Mesenteric fat pad (tissue), 1 donor: ENCODE data around the gene STYK1. TPM values are rescaled to one million over a fixed set of nuclear protein-coding genes. Genes with fewer than 3 reads are reported as not detected.
"Not testable (repeated sequence)": the region's sequence is repeated elsewhere in the genome, so short reads cannot be mapped to it uniquely, and the experiment has no call there.

Experiments used
- DNase-seq: peaks from one replicate; pipeline ENCODE4 v3.0.0-alpha.2; 2020; ENCODE audit warnings: low spot score
- total RNA-seq: library from RNA; stranded (reverse); fragmentation: NEBNext Ultra II Directional; extraction: Animal tissue kit (Norgen Biotek cat#: 25700); gene quantifications from one replicate; pipeline ENCODE4 v1.2.1, GENCODE V29; 2021
- donor health status: DM: yes; HTN: yes; CAD: no.

STYK1 gene
- total RNA-seq, 1 donor from 2014 or later = not detected

DNA sequence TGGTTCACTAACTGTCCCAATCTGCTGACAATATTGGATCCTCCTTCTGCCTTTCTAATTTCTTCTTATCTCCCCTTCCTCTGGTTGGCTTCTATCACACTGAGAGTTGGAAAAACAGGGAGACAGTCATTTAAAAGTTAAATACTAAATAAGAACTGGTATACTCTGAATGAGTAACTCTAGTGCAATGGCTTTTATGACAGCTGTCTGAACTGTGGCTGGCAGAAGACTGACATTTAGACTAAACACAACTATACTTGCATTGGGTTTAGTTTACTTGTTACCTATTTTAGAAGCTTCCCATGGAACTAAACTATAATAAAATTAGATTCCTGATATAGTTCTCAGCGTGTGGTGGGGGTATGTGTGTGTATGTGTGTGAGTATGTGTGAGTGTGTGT lies 52.6 kb downstream of the STYK1 start:
- DNase-seq = no peak

DNA sequence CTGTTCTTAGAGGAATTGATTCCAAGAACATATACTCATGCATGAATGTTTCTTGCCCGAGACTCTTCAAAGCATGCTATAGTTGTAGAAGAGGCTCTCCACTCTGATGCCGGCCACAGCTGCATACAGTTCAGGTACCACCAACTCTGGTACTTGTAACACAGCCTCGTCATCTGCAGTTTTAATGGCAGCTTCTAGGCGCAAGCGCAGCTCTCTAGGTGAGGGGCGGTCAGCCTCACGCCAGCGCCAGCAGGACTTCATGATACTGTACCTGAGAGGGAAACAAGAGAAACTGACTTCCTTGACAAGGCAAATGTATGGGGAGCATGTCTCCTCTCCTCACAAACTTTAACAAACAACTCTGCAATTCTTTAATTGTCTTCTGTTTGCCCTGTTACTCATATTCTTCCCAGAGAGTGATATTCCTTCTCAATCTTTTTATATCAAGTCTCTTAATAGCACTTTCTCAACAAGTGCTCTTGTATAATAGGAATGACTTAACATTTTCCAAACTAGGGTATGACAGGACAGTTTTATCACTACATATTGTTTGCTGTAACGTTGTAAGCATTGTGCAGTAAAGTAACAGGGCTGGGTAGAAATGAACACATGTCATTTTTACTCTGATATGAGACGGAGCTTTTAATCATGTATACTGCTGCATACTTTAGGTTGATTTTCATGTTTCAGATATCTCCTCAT lies 53.6 kb downstream of the STYK1 start:
- DNase-seq = no peak

DNA sequence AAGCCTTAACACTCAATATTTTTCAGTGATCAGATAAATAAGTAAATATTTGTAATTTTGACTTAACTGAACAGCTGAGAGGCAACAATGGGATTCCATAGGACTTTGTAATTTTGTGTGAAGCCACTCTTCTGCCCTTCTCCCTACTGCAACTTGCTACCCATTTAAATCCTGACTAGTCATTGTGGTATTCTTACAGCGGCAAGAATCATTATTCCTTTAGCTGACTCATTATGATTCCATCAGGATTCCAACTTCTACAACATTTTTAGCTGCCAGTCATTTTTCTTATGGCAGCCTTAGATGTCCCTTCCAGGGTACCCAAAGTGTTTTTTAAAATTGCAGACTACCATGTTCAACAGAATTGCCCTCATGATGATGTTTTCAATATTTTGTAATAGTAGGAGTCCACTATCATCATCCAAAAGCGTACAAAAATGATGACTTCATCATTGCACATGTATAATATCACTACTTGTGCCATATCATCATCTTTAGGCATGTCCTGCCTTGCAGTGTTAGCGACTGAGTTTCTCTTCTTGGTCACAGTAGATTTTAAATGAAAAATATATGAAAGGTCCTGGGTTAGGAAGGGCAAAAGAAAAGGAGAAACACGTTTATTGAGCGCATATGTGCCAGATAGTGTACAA lies 55.4 kb downstream of the STYK1 start:
- no peak for DNase-seq

DNA sequence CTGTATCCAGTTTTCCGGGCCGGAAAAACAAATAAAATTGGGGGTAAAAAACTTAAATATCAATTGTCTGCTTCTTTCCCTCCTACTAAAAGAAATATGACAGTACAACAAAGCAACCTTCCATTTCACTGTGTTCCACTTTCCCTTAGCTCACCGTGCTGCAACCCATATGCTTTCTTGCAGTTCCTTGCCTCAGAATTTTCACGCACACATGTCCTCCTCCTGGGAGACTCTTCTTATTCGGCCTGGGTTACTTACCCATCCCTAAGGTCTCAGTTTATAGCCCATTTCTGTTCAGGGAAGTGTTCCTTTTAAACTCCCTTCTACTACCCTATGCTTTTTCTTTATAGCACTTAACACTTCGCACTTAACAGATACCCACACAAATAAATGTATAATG lies 56.0 kb downstream of the STYK1 start:
- no peak for DNase-seq

DNA sequence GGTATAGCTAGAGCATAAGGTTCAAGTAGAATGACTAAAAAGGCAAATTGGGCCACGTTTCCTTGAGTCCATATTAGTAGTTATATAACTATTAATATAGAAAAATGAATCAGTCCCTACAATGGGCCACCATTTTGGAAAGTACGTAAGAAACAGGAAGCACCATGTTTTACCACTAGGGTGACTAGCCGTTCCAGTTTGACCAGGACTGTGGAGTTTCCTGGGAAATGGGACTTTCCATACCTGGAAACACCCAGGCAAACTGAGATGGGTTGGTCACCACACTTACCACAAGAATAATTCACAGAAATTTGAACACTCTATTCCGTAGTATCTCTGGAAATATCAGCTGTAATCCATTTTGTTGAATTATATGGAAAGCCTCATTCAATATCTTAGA lies 58.3 kb downstream of the STYK1 start:
- no peak for DNase-seq

DNA sequence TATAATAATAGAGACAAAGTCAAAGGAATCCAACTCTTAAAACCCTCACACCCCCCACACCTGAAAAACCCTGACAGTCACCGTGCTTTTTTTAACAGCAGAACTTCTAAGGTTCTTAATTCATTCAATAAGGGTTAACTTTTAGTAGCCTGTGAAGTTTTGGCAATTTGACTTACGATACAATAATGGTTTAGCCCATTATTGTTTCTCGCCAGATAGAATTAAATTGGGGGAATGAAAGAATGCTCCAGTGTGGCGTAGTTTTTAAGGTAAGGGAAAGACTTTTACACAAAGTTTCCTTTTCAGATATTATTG lies 59.8 kb downstream of the STYK1 start:
- no peak for DNase-seq

DNA sequence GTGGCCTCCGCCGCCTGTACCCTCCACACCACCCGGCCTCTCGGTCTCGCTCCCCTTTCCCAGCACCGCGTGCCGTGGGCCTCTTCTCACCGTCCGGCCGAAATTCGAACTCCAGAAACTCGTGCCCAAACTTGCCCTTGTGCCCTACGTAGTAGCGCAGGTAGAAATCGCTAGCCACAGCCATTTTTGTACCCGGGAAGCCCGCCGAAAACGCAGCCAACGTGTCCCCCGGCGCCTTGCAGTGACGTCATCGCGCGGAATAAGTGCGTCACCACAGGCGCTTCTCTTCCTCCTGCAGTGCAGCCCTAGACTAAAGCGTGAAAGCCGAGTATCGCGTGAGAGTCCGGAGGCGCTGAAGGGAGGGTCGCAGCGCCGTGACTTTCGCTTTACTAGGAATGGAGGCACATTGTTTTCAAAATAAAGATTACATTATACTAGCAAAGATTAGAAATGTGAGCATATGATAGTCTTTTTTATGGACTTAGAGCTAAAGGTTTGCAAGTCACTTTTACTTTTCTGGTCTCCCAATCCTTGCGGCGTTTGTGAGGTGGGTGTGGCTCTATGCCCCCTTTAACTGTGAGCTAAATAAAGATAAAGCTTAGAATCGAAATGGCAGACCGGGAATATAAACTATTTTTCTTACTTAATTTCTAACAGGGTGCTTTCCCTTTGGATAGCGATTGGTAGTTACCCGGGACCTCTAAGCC lies 60.4 kb downstream of the STYK1 start, which contains the start of gene MAGOHB:
Gene MAGOHB, minus strand, starts transcription at position 261 of the 707 bp plus-strand sequence. Its CDS starts 77 bp downstream, at position 184.
- peak; percentile 98 for DNase-seq

DNA sequence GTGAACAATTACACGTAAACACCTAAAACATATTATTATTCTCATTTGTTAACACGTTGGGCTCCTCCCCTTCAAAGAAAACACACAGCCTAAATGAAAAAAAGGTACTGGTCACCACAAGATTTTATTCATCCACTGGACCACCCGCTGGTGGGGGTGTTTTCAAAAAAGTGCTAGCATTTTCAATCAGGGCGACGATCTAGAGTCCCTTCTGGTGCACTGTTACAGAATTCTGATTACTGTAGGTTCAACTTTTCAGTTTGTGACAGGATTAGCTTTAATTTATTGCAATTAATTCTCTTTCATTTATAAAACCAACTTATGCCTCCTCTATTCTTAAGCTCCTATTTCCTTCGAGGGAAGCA lies 60.9 kb downstream of the STYK1 start:
- DNase-seq = no peak

DNA sequence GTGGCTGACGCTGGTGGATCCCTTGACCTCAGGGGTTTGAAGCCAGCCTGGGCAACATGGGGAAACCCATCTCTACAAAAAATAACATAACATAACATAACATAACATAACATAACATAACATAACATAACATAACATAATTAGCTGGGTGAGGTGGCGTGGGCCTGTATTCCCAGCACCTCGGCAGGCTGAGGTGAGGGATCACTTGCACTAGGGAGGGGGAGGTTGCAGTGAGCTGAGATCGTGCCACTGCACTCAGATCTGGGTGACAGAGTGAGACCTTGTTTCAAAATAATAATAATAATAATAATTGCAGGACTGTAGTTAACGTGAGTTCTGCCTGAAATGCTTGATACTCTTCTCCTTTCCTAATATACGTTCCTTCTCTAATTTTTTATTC lies 61.7 kb downstream of the STYK1 start:
- no peak for DNase-seq

DNA sequence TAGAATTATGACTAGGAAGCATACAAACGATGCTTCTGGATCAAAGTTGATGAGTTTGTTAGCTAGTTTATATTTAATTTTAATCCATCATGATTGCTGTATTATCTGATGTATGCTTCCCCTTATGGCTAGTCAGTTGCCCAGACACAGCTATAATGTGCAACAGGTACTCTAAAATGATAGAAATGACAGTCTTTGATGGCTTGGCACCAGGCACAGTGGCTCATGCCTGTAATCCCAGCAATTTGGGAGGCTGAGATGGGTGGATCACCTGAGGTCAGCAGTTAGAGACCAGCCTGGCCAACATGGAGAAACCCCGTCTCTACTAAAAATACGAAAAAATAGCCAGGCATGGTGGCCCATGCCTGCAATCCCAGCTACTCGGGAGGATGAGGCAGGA lies 62.6 kb downstream of the STYK1 start:
- not testable (repeated sequence) for DNase-seq

DNA sequence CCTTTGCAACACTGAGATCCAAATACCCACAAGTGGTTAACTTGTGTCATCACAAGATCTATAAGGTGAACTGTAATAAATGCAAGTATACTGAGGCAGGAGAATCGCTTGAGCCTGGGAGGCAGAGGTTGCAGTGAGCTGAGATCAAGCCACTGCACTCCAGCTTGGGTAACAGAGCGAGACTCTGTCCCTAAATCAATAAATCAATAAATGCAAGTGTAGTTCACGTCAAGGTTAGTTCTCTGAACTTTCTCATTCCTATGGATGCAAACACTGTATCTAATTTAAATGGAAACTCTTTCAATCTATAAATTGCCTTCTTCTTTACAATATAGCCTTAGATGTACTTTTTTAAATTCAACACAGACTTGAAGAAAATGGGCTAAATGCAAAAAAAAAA lies 63.7 kb downstream of the STYK1 start:
- DNase-seq = no peak

DNA sequence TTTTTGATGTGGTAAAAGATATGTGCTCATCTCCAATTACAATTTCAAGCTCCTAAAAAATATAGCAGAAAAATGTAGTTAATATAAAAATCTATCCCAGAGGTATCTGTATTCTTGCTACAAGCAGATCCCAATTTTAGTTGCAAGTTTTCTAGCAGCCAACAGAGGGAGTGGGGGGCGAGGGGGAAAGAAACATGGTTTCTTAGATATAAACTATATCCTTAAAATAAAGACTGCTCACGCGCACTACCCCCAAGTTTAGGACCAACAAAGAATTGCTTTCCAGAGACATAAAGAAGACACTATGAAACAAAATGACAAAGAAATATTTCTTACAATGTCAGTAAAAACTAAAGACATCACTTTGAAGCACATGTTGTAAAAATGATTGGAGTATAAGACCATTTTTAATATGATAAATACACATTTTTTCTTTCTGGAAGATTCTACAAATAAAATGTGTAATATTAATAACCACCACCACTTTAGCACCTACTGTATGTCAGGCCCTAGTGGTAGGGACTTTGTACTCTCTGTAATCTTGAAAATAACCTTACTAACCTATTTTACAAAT lies 65.9 kb downstream of the STYK1 start:
- no peak for DNase-seq

DNA sequence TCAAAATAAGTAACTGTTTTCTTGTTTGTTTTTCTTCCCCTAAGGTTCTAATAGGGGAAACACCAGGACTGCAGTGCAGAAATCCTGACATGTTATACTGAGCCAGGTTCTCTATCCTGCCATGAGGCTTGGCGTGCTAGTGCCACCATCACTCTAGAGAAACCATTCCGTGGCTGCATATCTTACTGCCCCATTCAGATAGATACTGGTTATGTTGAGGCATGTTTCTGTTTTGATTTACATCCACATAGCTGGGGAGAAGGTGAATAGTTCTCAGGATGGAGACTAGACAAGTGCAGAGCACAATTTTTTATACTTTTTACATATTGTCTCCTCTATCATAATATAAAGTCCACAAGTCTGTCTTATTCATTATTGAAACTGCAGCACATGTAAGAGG lies 72.0 kb downstream of the STYK1 start:
- no peak for DNase-seq

DNA sequence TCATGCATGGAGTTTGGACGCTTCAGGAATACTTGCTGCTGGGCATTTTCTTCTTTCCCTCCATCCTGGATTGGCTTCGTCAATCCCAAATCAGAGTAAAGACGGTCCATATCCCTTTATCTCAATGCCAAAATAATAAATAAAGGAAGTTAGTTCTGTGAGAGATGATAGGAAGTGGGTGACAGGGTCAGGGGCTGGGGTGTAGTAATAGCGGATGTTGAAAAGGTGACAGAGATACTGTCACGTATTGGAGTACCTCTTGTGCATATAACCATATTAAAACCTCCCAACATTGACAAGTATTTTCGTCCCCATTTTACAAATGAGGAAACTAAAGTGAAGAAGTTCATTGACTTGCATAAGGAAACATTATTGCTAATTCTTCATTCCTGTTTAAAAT lies 72.9 kb downstream of the STYK1 start:
- no peak for DNase-seq

DNA sequence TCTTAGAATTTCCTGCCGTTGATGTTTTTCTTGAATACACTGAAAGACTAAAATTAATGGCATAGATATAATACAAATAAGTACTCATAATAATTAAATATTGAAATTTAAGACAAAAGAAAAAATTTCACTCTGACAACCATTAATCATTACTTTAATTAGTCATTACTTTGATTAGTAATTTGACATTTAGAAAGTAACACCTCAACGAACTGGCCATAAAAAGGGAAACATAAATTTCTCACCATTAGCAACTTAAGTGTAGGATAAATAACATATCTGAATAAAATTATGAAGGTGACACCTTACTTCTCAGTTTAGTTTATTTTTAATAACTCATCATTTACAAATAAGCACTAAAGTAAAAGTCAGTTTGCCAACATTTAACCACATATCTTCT lies 78.0 kb downstream of the STYK1 start:
- no peak for DNase-seq

DNA sequence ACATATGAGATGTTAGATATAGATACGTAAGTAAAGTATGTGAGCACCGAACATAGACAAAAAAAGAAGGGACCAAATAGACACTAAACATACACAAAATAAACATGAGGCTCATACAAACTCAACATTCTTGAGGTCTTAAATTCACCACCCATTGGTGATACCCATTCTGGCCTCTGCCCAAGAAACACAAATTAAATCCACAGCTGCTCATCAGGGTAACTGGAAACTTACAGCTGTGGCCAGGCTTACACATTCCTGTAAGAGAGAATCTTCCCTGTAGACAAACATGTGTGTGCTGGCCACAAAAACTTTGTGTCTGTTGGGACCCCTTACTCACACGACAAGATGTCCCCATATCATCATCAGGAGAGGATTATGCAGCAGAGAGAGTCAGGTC lies 82.9 kb downstream of the STYK1 start:
- DNase-seq = no peak

DNA sequence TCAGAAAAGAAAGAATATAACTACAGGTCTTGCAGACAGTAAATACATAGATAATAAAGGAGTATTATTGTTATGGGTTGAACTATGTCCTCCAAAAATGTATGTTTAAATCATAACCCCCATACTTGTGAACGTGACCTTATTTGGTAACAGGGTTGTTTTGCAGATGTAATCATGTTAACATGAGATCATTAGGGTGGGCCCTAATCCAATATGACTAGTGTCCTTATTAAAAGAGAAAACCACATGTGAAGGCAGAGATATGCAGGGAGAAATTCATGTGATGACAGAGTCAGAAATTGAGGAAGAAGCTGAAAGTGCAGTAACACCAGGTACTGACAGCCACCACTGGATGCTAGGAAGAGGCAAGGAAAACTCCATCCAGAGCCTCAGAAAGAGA lies 89.4 kb downstream of the STYK1 start:
- DNase-seq = no peak

DNA sequence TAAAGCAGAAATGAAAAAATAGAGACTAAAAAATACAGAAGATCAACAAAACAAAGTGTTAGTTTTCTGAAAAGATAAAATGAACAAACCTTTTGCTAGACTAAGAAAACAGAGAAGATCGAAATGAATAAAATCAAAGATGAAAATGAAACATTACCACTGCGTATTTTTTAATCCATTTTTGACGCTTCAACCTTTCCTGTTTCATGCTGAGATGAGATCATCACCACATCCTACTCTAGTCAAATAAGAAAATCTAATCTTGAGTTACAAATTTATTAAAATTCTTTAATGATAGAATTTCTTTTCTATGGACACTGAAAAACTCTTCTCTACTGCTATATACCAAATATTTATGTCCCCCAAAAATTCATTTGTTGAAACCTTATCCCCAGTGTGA lies 91.1 kb downstream of the STYK1 start:
- no peak for DNase-seq

DNA sequence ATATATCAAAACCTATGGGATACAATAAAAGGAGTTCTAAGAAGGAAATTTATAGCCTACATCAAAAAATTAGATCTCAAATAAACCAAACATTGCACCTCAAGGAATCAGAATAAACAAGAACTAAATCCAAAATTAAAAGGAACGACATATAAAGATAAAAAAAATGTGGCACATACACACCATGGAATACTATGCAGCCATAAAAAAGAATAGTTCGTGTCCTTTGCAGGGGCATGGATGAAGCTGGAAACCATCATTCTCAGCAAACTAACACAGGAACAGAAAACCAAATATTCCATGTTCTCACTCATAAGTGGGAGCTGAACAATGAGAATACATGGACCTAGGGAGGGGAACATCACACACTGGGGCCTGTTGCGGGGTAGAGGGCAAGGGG lies 91.7 kb downstream of the STYK1 start:
- not testable (repeated sequence) for DNase-seq

DNA sequence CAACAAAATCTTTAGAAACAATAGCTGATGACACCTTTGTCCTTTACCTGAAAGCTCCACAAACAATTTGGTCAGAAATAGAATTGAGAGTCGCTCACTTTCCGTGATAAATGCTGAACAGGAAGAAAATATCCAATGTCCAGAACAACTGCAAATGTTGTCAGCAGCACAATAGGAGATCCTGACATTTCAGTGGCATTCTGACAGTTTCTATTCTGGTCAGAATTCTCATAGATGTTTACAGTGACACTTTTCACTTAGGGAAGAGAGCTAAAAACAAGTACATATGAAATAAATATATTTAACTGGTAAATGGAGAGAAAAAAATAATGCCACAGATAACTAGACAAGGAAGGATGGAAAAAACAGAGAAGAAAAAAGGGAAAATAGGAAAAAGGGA lies 99.5 kb downstream of the STYK1 start:
- DNase-seq = no peak

DNA sequence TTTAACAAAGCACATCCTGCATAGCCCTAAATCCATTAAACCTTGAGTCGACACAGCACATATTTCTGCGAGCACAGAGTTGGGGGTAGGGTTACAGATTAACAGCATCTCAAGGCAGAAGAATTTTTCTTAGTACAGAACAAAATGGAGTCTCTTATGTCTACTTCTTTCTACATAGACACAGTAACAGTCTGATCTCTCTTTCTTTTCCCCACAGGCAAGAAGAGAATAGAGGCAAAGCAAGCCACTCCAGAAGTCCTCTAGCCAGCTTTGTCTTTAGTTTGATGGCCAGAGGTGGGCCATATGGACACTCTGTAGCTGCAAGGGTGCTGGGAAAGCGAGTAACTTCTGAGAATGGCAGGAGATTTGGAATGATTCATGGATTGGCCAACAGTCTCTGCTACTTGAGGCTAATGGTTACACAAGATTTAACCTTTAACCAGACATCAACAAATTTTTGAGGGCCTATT lies 101.8 kb downstream of the STYK1 start:
- not testable (repeated sequence) for DNase-seq

DNA sequence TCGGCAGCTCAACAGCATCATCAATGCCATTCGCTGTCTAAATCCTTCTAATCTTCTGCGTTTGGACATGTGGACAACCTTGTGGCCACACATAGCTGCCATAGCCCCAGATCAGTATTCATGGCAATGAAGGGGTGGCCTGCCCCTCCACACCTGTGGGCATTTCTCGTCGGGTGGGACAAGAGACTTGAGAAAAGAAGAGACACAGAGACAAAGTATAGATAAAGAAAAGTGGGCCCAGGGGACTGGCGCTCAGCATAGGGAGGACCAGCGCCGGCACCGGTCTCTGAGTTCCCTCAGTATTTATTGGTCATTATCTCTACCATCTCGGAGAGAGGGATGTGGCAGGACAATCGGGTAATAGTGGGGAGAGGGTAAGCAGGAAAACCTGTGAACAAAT lies 102.7 kb downstream of the STYK1 start:
- DNase-seq = no peak
